LNCaP clone FGC (cell line): ENCODE data around the gene CCDC170.

Experiments
- DNase-seq: peaks from one replicate; pipeline ENCODE4 v3.0.0-alpha.2; 2011; ENCODE audit warnings: low read depth
- H3K4me3 ChIP-seq: 2 replicates; pipeline ENCODE4 v1.5.1; 2011; ENCODE audit warnings: mild to moderate bottlenecking, low read depth, low read length, control low read depth
- TF ChIP-seq, protein P1 (sequence below): IDR thresholded peaks from 2 replicates; pipeline ENCODE4 v1.5.1; 2012; ENCODE audit warnings: mild to moderate bottlenecking; ENCODE audit not compliant: control insufficient read depth, insufficient read depth; ENCODE audit errors: extremely low read depth

The CCDC170 gene

DNA sequence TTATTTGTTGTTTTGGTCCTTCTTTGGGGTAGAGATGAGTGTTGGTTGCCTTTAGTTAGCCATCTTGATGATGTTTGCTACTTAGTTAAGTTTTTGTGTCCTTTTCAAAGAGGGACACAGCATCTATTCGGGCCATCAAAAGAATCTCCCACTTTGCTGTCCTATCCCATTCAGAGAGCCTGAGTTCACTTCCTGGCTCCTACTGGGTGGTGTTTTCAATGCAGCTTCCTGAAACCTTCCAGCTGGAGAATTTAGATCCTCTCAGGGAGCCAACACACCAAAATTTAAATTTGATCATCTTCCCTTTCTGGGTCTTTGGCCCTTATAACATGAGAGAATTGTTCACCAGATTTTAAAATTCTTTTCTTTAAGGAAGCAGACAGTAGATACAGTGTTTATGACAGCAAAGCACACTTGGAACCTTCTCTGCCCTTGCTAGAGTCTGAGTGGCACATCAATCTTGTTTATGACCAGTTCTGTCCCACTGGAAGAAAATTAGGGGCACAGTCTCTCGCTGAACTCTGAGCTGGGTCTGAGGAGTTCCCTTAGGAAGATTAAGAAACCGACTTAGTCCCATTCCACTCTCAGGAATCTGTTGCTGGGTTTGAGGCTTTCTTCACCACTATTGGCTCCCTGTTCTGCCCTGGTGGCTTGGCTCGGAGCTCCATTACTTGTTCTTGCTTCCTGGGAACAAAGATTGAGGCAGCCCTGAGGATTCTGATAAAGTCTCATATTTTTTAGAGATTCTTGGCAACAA lies 115.5 kb downstream of the CCDC170 start:
- no peak for DNase-seq
- H3K4me3 ChIP-seq, result no peak overlapping the region
- TF ChIP-seq, protein P1, sequence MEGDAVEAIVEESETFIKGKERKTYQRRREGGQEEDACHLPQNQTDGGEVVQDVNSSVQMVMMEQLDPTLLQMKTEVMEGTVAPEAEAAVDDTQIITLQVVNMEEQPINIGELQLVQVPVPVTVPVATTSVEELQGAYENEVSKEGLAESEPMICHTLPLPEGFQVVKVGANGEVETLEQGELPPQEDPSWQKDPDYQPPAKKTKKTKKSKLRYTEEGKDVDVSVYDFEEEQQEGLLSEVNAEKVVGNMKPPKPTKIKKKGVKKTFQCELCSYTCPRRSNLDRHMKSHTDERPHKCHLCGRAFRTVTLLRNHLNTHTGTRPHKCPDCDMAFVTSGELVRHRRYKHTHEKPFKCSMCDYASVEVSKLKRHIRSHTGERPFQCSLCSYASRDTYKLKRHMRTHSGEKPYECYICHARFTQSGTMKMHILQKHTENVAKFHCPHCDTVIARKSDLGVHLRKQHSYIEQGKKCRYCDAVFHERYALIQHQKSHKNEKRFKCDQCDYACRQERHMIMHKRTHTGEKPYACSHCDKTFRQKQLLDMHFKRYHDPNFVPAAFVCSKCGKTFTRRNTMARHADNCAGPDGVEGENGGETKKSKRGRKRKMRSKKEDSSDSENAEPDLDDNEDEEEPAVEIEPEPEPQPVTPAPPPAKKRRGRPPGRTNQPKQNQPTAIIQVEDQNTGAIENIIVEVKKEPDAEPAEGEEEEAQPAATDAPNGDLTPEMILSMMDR, result no peak

DNA sequence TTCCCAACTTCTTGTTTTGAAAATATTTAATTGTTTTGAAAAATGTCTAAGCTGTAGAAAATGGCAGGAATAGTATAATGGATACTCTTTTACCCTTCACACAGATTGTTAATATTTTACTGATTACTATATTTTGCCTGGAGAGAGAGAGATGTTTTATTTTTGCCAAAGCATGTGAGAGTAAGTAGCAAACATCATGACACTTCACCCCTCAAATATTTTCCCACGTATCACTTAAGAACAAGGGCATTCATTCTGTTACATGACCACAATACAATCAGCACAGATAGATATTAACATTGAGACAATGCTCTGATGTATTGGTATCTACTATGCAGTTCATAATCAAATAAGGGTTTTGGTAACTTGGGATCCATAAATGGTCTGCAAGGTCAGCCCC lies 116.5 kb downstream of the CCDC170 start:
- H3K4me3 ChIP-seq, result no peak overlapping the region
- DNase-seq, result no peak
- TF ChIP-seq, protein P1, result no peak

DNA sequence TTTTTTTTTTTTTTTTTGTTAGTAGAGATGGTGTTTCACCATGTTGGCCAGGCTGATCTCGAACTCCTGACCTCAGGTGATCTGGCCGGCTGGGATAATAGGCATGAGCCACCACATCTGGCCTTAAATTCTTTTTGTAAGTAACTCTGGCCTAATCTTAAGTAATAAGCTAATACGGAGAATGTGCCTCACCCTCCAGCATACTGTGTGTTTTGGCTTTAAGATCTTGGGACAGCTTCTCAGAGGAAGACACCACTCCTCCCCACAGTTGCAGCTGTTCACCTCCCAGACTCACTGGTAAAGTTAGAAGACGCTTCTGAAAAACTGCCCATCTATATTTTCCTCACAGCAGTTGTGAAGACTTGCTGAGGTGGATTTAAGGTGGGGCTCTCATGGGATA lies 120.8 kb downstream of the CCDC170 start:
- TF ChIP-seq, protein P1, result no peak
- no peak for DNase-seq
- H3K4me3 ChIP-seq, result no peak overlapping the region

DNA sequence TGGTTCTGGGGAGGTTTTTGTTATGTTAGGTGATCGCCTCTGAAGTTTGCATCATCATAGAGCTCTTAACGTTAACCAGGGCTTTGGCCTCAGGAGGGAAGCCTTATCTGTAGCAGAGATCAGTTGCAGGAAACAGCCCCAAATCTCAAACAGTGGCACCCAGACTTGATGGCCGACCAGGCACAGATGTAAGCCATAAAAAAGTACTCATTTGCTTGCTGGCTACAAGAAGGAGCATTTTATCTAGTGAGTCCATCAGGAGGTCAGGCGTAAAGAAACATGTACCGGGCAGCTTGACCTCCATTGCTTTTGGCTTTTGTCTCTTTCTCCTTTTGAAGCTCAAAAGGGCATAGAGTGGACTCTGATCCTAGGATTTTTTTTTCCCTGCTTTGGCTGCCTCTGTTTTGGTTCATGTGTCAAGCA lies 122.3 kb downstream of the CCDC170 start:
- H3K4me3 ChIP-seq, result no peak overlapping the region
- no peak for DNase-seq
- TF ChIP-seq, protein P1, result no peak

DNA sequence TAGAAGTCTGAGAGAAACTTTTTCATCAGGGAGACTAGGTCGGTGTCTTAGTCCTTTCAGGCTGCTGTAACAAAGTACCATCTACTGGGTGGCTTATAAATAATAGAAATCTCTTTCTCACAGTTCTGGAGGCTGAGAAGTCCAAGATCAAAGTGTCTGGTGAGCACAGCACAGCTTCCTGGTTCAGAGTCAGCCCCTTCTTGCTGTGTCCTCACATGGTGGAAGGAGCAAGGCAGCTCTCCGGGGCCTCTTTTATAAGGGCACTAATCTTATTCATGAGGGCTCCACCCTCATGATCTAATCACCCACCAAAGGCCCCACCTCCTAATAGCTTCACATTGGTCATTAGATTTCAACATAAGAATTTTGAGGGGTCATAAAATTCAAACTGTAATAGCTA lies 122.8 kb downstream of the CCDC170 start:
- H3K4me3 ChIP-seq, result no peak overlapping the region
- no peak for DNase-seq
- TF ChIP-seq, protein P1, result no peak

DNA sequence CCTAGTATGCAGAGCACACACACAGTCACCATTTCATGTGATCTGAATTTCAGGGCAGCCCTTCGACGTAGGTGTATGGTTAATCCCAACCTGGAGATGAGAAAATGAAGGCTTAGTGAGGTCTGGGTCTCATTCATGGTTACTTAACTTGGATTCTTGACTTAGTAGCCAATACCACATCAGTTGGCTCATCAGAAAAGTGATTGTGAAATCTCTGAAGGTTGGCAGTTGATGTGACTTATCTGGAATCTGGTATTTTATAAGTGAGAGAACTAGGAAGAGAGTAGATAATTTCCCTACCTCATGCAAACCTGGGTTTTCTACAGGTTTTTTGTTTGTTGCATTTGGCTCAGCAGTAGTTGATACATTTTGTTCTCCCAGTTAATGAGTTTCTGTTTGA lies 123.7 kb downstream of the CCDC170 start:
- DNase-seq, result no peak
- H3K4me3 ChIP-seq, result no peak overlapping the region
- TF ChIP-seq, protein P1, result no peak

DNA sequence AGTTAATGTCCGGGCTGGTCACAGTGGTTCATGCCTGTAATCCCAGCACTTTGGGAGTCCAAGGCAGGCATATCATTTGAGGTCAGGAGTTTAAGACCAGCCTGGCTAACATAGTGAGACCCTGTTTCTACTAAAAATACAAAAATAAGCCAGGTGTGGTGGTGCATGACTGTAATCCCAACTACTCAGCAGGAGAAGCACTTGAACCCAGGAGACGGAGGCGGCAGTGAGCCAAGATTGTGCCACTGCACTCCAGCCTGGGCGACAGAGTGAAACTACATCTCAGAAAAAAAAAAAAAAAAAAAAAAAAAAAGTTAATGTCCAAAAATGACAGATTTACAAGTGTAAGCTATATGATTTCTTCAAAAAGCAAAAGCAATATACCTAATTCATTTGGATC lies 124.9 kb downstream of the CCDC170 start:
- H3K4me3 ChIP-seq, result no peak overlapping the region
- TF ChIP-seq, protein P1, result no peak
- no peak for DNase-seq
